ENCODE measurements around the gene ANKRD10.

DNA sequence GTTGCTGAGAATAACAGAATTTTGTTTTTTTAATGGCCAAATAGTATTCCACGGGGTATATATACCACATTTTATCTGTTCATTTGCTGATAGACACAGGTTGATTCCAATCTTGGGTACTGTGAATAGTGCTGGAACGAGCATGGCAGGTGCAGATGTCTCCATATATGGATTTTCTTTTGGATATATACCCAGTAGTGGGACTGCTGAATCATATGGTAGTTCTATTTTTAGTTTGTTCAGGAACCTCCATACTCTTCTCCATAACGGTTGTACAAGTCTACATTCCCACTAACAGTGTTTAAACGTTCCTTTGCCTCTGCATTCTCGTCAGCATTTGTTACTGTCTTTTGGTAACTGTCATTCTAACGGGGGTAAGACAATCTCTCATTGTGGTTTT is 17.3 kb downstream of the ANKRD10 start:
- TF ChIP-seq POLR2A (IDR thresholded peaks at IDR 0.05; ENCODE audit: low read depth, low read length) (no peak), EZH2 (IDR thresholded peaks at IDR 0.05; ENCODE audit: borderline replicate concordance, low read depth, low read length, severe bottlenecking) (no peak)
- TF ChIP-seq, protein P1, sequence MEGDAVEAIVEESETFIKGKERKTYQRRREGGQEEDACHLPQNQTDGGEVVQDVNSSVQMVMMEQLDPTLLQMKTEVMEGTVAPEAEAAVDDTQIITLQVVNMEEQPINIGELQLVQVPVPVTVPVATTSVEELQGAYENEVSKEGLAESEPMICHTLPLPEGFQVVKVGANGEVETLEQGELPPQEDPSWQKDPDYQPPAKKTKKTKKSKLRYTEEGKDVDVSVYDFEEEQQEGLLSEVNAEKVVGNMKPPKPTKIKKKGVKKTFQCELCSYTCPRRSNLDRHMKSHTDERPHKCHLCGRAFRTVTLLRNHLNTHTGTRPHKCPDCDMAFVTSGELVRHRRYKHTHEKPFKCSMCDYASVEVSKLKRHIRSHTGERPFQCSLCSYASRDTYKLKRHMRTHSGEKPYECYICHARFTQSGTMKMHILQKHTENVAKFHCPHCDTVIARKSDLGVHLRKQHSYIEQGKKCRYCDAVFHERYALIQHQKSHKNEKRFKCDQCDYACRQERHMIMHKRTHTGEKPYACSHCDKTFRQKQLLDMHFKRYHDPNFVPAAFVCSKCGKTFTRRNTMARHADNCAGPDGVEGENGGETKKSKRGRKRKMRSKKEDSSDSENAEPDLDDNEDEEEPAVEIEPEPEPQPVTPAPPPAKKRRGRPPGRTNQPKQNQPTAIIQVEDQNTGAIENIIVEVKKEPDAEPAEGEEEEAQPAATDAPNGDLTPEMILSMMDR (IDR thresholded peaks at IDR 0.05; ENCODE audit: extremely low read depth in 1 of 2, insufficient read depth in 1 of 2, low read depth in 1 of 2, low read length in 2 of 2): no peak
- TF ChIP-seq, protein P2, sequence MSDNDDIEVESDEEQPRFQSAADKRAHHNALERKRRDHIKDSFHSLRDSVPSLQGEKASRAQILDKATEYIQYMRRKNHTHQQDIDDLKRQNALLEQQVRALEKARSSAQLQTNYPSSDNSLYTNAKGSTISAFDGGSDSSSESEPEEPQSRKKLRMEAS (IDR thresholded peaks at IDR 0.05; ENCODE audit: insufficient read depth, insufficient read length): no peak

Data from endothelial cell of umbilical vein (primary cell).